ENCODE measurements around the gene CREB3. TPM values are rescaled to one million over a fixed set of nuclear protein-coding genes. Genes with fewer than 3 reads are reported as not detected.

Gene CREB3
- polyA plus RNA-seq, 3 donors: 17.4 to 38.7 (median 32.2) TPM

DNA sequence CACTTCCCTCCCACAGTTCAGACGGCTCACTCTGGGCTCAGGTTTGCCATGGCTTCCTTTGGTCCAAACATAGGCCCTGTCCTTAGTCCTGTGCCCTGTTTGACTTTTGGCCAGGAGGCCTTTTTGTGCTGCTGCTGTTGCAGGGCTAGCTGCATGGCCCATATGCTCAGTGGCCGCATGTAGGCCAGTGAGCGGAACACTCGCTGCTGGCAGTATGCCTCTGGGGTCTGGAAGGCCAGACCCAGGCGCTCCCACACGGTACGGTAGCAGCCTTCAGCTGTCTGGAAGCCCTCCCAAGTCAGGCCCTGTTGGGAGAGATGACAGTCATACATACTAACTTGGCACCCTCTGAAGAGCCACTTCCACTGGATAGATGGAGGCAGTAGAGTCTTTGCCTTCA lies 4.7 kb downstream of the CREB3 start:
- Histone ChIP-seq H3K27me3 (ENCODE audit: control insufficient read depth in 2 of 2, insufficient read depth in 2 of 2, low read length in 2 of 2) (no peaks in the 10 kb centered on the region), H3K9ac (ENCODE audit: insufficient read depth, low read length, poor library complexity, severe bottlenecking) (no peak overlapping the region), H3K79me2 (ENCODE audit: insufficient read depth, low read length) (peaks cover 16% of the 10 kb centered on the region), H3K4me2 (replicated peaks; ENCODE audit: extremely low read depth, low read length, poor library complexity, severe bottlenecking) (no peak overlapping the region), H2AFZ (ENCODE audit: insufficient read depth, low read depth, low read length, poor library complexity, severe bottlenecking) (no peak overlapping the region), H3K9me3 (replicated peaks in 1 of 2; ENCODE audit: control insufficient read depth in 1 of 2, insufficient read depth in 1 of 2, low read length in 2 of 2) (no peaks in the 10 kb centered on the region), H3K36me3 (replicated peaks in 1 of 2; ENCODE audit: control insufficient read depth in 1 of 2, insufficient read depth in 2 of 2, low read length in 2 of 2) (peaks cover 65 to 77% of the 10 kb centered on the region in 2 donors), H4K20me1 (ENCODE audit: insufficient read depth, low read length) (peaks cover 69% of the 10 kb centered on the region), H3K4me3 (replicated peaks in 1 of 3; ENCODE audit: low read depth in 2 of 3, low read length in 3 of 3) (no peak overlapping the region), H3K27ac (ENCODE audit: low read depth in 1 of 2, low read length in 2 of 2) (peak overlapping the region in 1 of 2 donors; percentile 21), H3K4me1 (ENCODE audit: control insufficient read depth in 1 of 2, insufficient read depth in 2 of 2, low read length in 2 of 2) (peaks cover 14 to 22% of the 10 kb centered on the region in 2 donors)
- peaks cover 0 to 2% (median 0%) of the 10 kb centered on the region in 7 donors for H3K9me3 Mint-ChIP-seq
- peaks cover 66 to 79% of the 10 kb centered on the region in 2 donors for H3K36me3 Mint-ChIP-seq
- H3K27me3 Mint-ChIP-seq (ENCODE audit: low read depth in 3 of 3): peaks cover 0 to 3% (median 1%) of the 10 kb centered on the region in 3 donors
- intact Hi-C loops (cut with micrococcal nuclease): loop anchor here in 1 of 2 donors (10.0 kb wide), 1 partner anchor 132 kb away; the partner anchor contains the start of gene TESK1
- no peak for DNase-seq
- no peak for TF ChIP-seq CTCF (IDR thresholded peaks at IDR 0.05)
- WGBS (ENCODE audit: insufficient coverage): 98% methylated on average over 7 of the region's 7 CpGs
- H3K4me1 Mint-ChIP-seq: peaks cover 21% of the 10 kb centered on the region
- no peak overlapping the region for H3K4me3 Mint-ChIP-seq
- peak overlapping the region in 1 of 7 donors; percentile 26 for H3K27ac Mint-ChIP-seq

- Histone ChIP-seq H3K9me3 (replicated peaks in 1 of 2; ENCODE audit: control insufficient read depth in 1 of 2, insufficient read depth in 1 of 2, low read length in 2 of 2) (no peaks in the 10 kb centered on the region), H3K4me1 (ENCODE audit: control insufficient read depth in 1 of 2, insufficient read depth in 2 of 2, low read length in 2 of 2) (peaks cover 11 to 18% of the 10 kb centered on the region in 2 donors), H4K20me1 (ENCODE audit: insufficient read depth, low read length) (peaks cover 79% of the 10 kb centered on the region), H3K9ac (ENCODE audit: insufficient read depth, low read length, poor library complexity, severe bottlenecking) (no peak overlapping the region), H3K36me3 (replicated peaks in 1 of 2; ENCODE audit: control insufficient read depth in 1 of 2, insufficient read depth in 2 of 2, low read length in 2 of 2) (peaks cover 76 to 88% of the 10 kb centered on the region in 2 donors), H2AFZ (ENCODE audit: insufficient read depth, low read depth, low read length, poor library complexity, severe bottlenecking) (no peak overlapping the region), H3K27ac (ENCODE audit: low read depth in 1 of 2, low read length in 2 of 2) (no peak overlapping the region), H3K27me3 (ENCODE audit: control insufficient read depth in 2 of 2, insufficient read depth in 2 of 2, low read length in 2 of 2) (no peaks in the 10 kb centered on the region), H3K79me2 (ENCODE audit: insufficient read depth, low read length) (peaks cover 24% of the 10 kb centered on the region), H3K4me2 (replicated peaks; ENCODE audit: extremely low read depth, low read length, poor library complexity, severe bottlenecking) (no peak overlapping the region), H3K4me3 (replicated peaks in 1 of 3; ENCODE audit: low read depth in 2 of 3, low read length in 3 of 3) (no peak overlapping the region)
- no peak for TF ChIP-seq CTCF (IDR thresholded peaks at IDR 0.05)
- peaks cover 17% of the 10 kb centered on the region for H3K4me1 Mint-ChIP-seq
- H3K27me3 Mint-ChIP-seq (ENCODE audit: low read depth in 3 of 3): peaks cover 0 to 3% (median 1%) of the 10 kb centered on the region in 3 donors
- DNase-seq: no peak
- H3K36me3 Mint-ChIP-seq: peaks cover 74 to 90% of the 10 kb centered on the region in 2 donors
- H3K9me3 Mint-ChIP-seq: peaks cover 0 to 2% (median 0%) of the 10 kb centered on the region in 7 donors
- WGBS (ENCODE audit: insufficient coverage): 100% methylated on average over 4 of the region's 4 CpGs
- no peak overlapping the region for H3K4me3 Mint-ChIP-seq
- intact Hi-C loops (cut with micrococcal nuclease): loop anchor here in 1 of 2 donors (10.0 kb wide), 1 partner anchor 133 kb away; the partner anchor contains the start of gene TESK1
- H3K27ac Mint-ChIP-seq: peak overlapping the region in 2 of 7 donors; percentile 18 to 21
Measured at GRCh38 chr9:35738186-35738585, 5.7 kb downstream of the CREB3 start.
